ENCODE results near the gene SH3BP5.

Gene SH3BP5

GRCh38 chr3:15326673-15327072, 5.7 kb downstream of the SH3BP5 start:
- Histone ChIP-seq H3K27ac (ENCODE audit: low read depth in 2 of 2, low read length in 2 of 2) (no peak overlapping the region), H3K9ac (ENCODE audit: low read depth in 1 of 2, low read length in 2 of 2) (no peak overlapping the region), H3K9me3 (ENCODE audit: control insufficient read depth in 2 of 2, low read length in 2 of 2) (no peaks in the 10 kb centered on the region), H3K27me3 (ENCODE audit: control insufficient read depth in 2 of 2, insufficient read depth in 2 of 2, low read length in 2 of 2) (peaks cover 2 to 4% of the 10 kb centered on the region in 2 donors), H3K4me3 (ENCODE audit: low read length in 2 of 2) (no peak overlapping the region), H3K4me1 (ENCODE audit: control insufficient read depth in 2 of 2, insufficient read depth in 2 of 2, low read length in 2 of 2) (peaks cover 3% of the 10 kb centered on the region in 2 donors), H3K36me3 (ENCODE audit: control insufficient read depth in 2 of 2, insufficient read depth in 2 of 2, low read length in 2 of 2) (no peaks in the 10 kb centered on the region)

GRCh38 chr3:15326037-15326436, 6.3 kb downstream of the SH3BP5 start:
- H3K27me3 ChIP-seq (ENCODE audit: control insufficient read depth in 2 of 2, insufficient read depth in 2 of 2, low read length in 2 of 2) = peaks cover 0 to 4% of the 10 kb centered on the region in 2 donors
- no peak overlapping the region for H3K9ac ChIP-seq (ENCODE audit: low read depth in 1 of 2, low read length in 2 of 2)
- no peak overlapping the region for H3K27ac ChIP-seq (ENCODE audit: low read depth in 2 of 2, low read length in 2 of 2)
- peaks cover 0 to 3% of the 10 kb centered on the region in 2 donors for H3K4me1 ChIP-seq (ENCODE audit: control insufficient read depth in 2 of 2, insufficient read depth in 2 of 2, low read length in 2 of 2)
- no peak overlapping the region for H3K4me3 ChIP-seq (ENCODE audit: low read length in 2 of 2)
- no peaks in the 10 kb centered on the region for H3K9me3 ChIP-seq (ENCODE audit: control insufficient read depth in 2 of 2, low read length in 2 of 2)
- no peaks in the 10 kb centered on the region for H3K36me3 ChIP-seq (ENCODE audit: control insufficient read depth in 2 of 2, insufficient read depth in 2 of 2, low read length in 2 of 2)

GRCh38 chr3:15325228-15325627, 7.2 kb downstream of the SH3BP5 start:
- Histone ChIP-seq H3K36me3 (ENCODE audit: control insufficient read depth in 2 of 2, insufficient read depth in 2 of 2, low read length in 2 of 2) (no peaks in the 10 kb centered on the region), H3K27ac (ENCODE audit: low read depth in 2 of 2, low read length in 2 of 2) (no peak overlapping the region), H3K9me3 (ENCODE audit: control insufficient read depth in 2 of 2, low read length in 2 of 2) (no peaks in the 10 kb centered on the region), H3K9ac (ENCODE audit: low read depth in 1 of 2, low read length in 2 of 2) (no peak overlapping the region), H3K4me3 (ENCODE audit: low read length in 2 of 2) (no peak overlapping the region), H3K4me1 (ENCODE audit: control insufficient read depth in 2 of 2, insufficient read depth in 2 of 2, low read length in 2 of 2) (peaks cover 4 to 9% of the 10 kb centered on the region in 2 donors), H3K27me3 (ENCODE audit: control insufficient read depth in 2 of 2, insufficient read depth in 2 of 2, low read length in 2 of 2) (no peaks in the 10 kb centered on the region)

GRCh38 chr3:15324379-15324808, 8.0 kb downstream of the SH3BP5 start:
- Histone ChIP-seq H3K36me3 (ENCODE audit: control insufficient read depth in 2 of 2, insufficient read depth in 2 of 2, low read length in 2 of 2) (no peaks in the 10 kb centered on the region), H3K4me1 (ENCODE audit: control insufficient read depth in 2 of 2, insufficient read depth in 2 of 2, low read length in 2 of 2) (peaks cover 8 to 11% of the 10 kb centered on the region in 2 donors), H3K9me3 (ENCODE audit: control insufficient read depth in 2 of 2, low read length in 2 of 2) (no peaks in the 10 kb centered on the region), H3K27ac (ENCODE audit: low read depth in 2 of 2, low read length in 2 of 2) (no peak overlapping the region), H3K27me3 (ENCODE audit: control insufficient read depth in 2 of 2, insufficient read depth in 2 of 2, low read length in 2 of 2) (no peaks in the 10 kb centered on the region), H3K4me3 (ENCODE audit: low read length in 2 of 2) (no peak overlapping the region), H3K9ac (ENCODE audit: low read depth in 1 of 2, low read length in 2 of 2) (no peak overlapping the region)

GRCh38 chr3:15323063-15323462, 9.3 kb downstream of the SH3BP5 start:
- Histone ChIP-seq H3K27me3 (ENCODE audit: control insufficient read depth in 2 of 2, insufficient read depth in 2 of 2, low read length in 2 of 2) (no peaks in the 10 kb centered on the region), H3K9me3 (ENCODE audit: control insufficient read depth in 2 of 2, low read length in 2 of 2) (no peaks in the 10 kb centered on the region), H3K9ac (ENCODE audit: low read depth in 1 of 2, low read length in 2 of 2) (no peak overlapping the region), H3K4me1 (ENCODE audit: control insufficient read depth in 2 of 2, insufficient read depth in 2 of 2, low read length in 2 of 2) (peaks cover 11 to 14% of the 10 kb centered on the region in 2 donors), H3K36me3 (ENCODE audit: control insufficient read depth in 2 of 2, insufficient read depth in 2 of 2, low read length in 2 of 2) (no peaks in the 10 kb centered on the region), H3K27ac (ENCODE audit: low read depth in 2 of 2, low read length in 2 of 2) (no peak overlapping the region), H3K4me3 (ENCODE audit: low read length in 2 of 2) (no peak overlapping the region)

GRCh38 chr3:15321349-15321748, 11.0 kb downstream of the SH3BP5 start:
- Histone ChIP-seq H3K4me3 (ENCODE audit: low read length in 2 of 2) (no peak overlapping the region), H3K4me1 (ENCODE audit: control insufficient read depth in 2 of 2, insufficient read depth in 2 of 2, low read length in 2 of 2) (peaks cover 11 to 14% of the 10 kb centered on the region in 2 donors), H3K9ac (ENCODE audit: low read depth in 1 of 2, low read length in 2 of 2) (no peak overlapping the region), H3K27ac (ENCODE audit: low read depth in 2 of 2, low read length in 2 of 2) (no peak overlapping the region), H3K36me3 (ENCODE audit: control insufficient read depth in 2 of 2, insufficient read depth in 2 of 2, low read length in 2 of 2) (no peaks in the 10 kb centered on the region), H3K27me3 (ENCODE audit: control insufficient read depth in 2 of 2, insufficient read depth in 2 of 2, low read length in 2 of 2) (no peaks in the 10 kb centered on the region), H3K9me3 (ENCODE audit: control insufficient read depth in 2 of 2, low read length in 2 of 2) (no peaks in the 10 kb centered on the region)

GRCh38 chr3:15319575-15319974, 12.8 kb downstream of the SH3BP5 start:
- no peaks in the 10 kb centered on the region for H3K27me3 ChIP-seq (ENCODE audit: control insufficient read depth in 2 of 2, insufficient read depth in 2 of 2, low read length in 2 of 2)
- H3K4me3 ChIP-seq (ENCODE audit: low read length in 2 of 2) = no peak overlapping the region
- H3K27ac ChIP-seq (ENCODE audit: low read depth in 2 of 2, low read length in 2 of 2) = peak overlapping the region; percentile 39 to 46
- H3K9ac ChIP-seq (ENCODE audit: low read depth in 1 of 2, low read length in 2 of 2) = no peak overlapping the region
- no peaks in the 10 kb centered on the region for H3K9me3 ChIP-seq (ENCODE audit: control insufficient read depth in 2 of 2, low read length in 2 of 2)
- peaks cover 11 to 14% of the 10 kb centered on the region in 2 donors for H3K4me1 ChIP-seq (ENCODE audit: control insufficient read depth in 2 of 2, insufficient read depth in 2 of 2, low read length in 2 of 2)
- H3K36me3 ChIP-seq (ENCODE audit: control insufficient read depth in 2 of 2, insufficient read depth in 2 of 2, low read length in 2 of 2) = no peaks in the 10 kb centered on the region

GRCh38 chr3:15319136-15319535, 13.2 kb downstream of the SH3BP5 start:
- Histone ChIP-seq H3K27ac (ENCODE audit: low read depth in 2 of 2, low read length in 2 of 2) (peak overlapping the region; percentile 39 to 46), H3K9ac (ENCODE audit: low read depth in 1 of 2, low read length in 2 of 2) (no peak overlapping the region), H3K27me3 (ENCODE audit: control insufficient read depth in 2 of 2, insufficient read depth in 2 of 2, low read length in 2 of 2) (no peaks in the 10 kb centered on the region), H3K4me3 (ENCODE audit: low read length in 2 of 2) (no peak overlapping the region), H3K9me3 (ENCODE audit: control insufficient read depth in 2 of 2, low read length in 2 of 2) (no peaks in the 10 kb centered on the region), H3K36me3 (ENCODE audit: control insufficient read depth in 2 of 2, insufficient read depth in 2 of 2, low read length in 2 of 2) (no peaks in the 10 kb centered on the region), H3K4me1 (ENCODE audit: control insufficient read depth in 2 of 2, insufficient read depth in 2 of 2, low read length in 2 of 2) (peaks cover 11 to 14% of the 10 kb centered on the region in 2 donors)

- Histone ChIP-seq H3K27me3 (ENCODE audit: control insufficient read depth in 2 of 2, insufficient read depth in 2 of 2, low read length in 2 of 2) (no peaks in the 10 kb centered on the region), H3K36me3 (ENCODE audit: control insufficient read depth in 2 of 2, insufficient read depth in 2 of 2, low read length in 2 of 2) (no peaks in the 10 kb centered on the region)
Observed at GRCh38 chr3:15318661-15319060, 13.7 kb downstream of the SH3BP5 start.

GRCh38 chr3:15316998-15317435, 15.4 kb downstream of the SH3BP5 start:
- Histone ChIP-seq H3K4me3 (ENCODE audit: low read length in 2 of 2) (no peak overlapping the region), H3K9ac (ENCODE audit: low read depth in 1 of 2, low read length in 2 of 2) (no peak overlapping the region), H3K4me1 (ENCODE audit: control insufficient read depth in 2 of 2, insufficient read depth in 2 of 2, low read length in 2 of 2) (peaks cover 11 to 14% of the 10 kb centered on the region in 2 donors), H3K27ac (ENCODE audit: low read depth in 2 of 2, low read length in 2 of 2) (no peak overlapping the region), H3K27me3 (ENCODE audit: control insufficient read depth in 2 of 2, insufficient read depth in 2 of 2, low read length in 2 of 2) (no peaks in the 10 kb centered on the region), H3K36me3 (ENCODE audit: control insufficient read depth in 2 of 2, insufficient read depth in 2 of 2, low read length in 2 of 2) (no peaks in the 10 kb centered on the region), H3K9me3 (ENCODE audit: control insufficient read depth in 2 of 2, low read length in 2 of 2) (no peaks in the 10 kb centered on the region)

More at GRCh38 chr3:15318661-15319060, 13.7 kb downstream of the SH3BP5 start:
- no peaks in the 10 kb centered on the region for H3K9me3 ChIP-seq (ENCODE audit: control insufficient read depth in 2 of 2, low read length in 2 of 2)
- no peak overlapping the region for H3K27ac ChIP-seq (ENCODE audit: low read depth in 2 of 2, low read length in 2 of 2)
- peaks cover 11 to 14% of the 10 kb centered on the region in 2 donors for H3K4me1 ChIP-seq (ENCODE audit: control insufficient read depth in 2 of 2, insufficient read depth in 2 of 2, low read length in 2 of 2)
- no peak overlapping the region for H3K9ac ChIP-seq (ENCODE audit: low read depth in 1 of 2, low read length in 2 of 2)
- no peak overlapping the region for H3K4me3 ChIP-seq (ENCODE audit: low read length in 2 of 2)

- Histone ChIP-seq H3K27me3 (ENCODE audit: control insufficient read depth in 2 of 2, insufficient read depth in 2 of 2, low read length in 2 of 2) (no peaks in the 10 kb centered on the region), H3K9me3 (ENCODE audit: control insufficient read depth in 2 of 2, low read length in 2 of 2) (no peaks in the 10 kb centered on the region), H3K4me3 (ENCODE audit: low read length in 2 of 2) (no peak overlapping the region), H3K27ac (ENCODE audit: low read depth in 2 of 2, low read length in 2 of 2) (no peak overlapping the region), H3K4me1 (ENCODE audit: control insufficient read depth in 2 of 2, insufficient read depth in 2 of 2, low read length in 2 of 2) (peaks cover 10 to 12% of the 10 kb centered on the region in 2 donors), H3K9ac (ENCODE audit: low read depth in 1 of 2, low read length in 2 of 2) (no peak overlapping the region), H3K36me3 (ENCODE audit: control insufficient read depth in 2 of 2, insufficient read depth in 2 of 2, low read length in 2 of 2) (no peaks in the 10 kb centered on the region)
Observed at GRCh38 chr3:15315003-15315402, 17.4 kb downstream of the SH3BP5 start.

Measured in mucosa of rectum (tissue), 2 donors.